Activated T-cell treated with anti-CD3 and anti-CD28 coated beads for 1 hour (primary cell): Measurements from ENCODE around the gene KLHL18.
A peak's percentile ranks its signal among the peaks of the same experiment; 100 is the strongest.
"Not testable (repeated sequence)": the region's sequence is repeated elsewhere in the genome, so short reads cannot be mapped to it uniquely, and the experiment has no call there.

Source experiments
- DNase-seq: peaks from one replicate; pipeline ENCODE4 v3.0.0-alpha.2; 2020; ENCODE audit warnings: low read depth

Gene KLHL18

DNA sequence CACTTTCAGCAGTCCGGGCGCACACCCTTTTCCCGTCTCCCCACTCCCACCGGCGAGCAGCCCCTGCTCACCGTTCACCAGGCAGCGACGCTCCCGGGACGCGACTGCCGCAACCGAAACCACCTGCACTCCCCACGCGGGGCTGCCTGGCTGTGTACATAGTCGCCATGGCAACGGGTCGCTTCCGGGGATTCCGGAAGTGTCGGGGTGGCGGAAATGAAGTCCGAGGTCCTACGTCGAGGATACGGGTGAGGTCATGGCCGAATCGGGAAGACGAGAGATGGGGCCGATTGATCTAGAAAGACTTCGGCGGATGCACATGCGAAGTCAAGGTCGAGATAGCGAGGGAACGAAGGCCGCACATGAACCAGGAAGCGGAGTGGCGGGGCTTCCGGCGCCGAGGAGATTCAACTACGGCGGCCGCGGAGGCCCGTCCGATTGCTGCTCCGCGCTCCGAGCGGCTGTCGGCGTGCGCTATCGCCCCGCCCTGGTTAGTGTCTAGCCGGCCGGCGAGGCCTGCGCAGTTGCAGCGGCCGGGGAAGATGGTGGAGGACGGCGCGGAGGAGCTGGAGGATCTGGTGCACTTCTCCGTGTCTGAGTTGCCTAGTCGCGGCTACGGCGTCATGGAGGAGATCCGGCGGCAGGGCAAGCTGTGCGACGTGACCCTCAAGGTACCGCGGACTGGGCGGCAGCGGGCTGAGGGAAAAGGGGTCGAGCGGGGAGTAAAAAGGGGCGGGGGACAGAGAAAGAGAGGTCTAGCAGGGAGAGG lies at the start of gene KLHL18, which contains the start of gene KIF9:
KLHL18 (plus strand) TSS at position 521 of the 769 bp plus-strand sequence; CDS start at position 543, 22 bp downstream.
KIF9 (minus strand) TSS at position 376 of the 769 bp plus-strand sequence. CDS start 5,425 bp downstream, outside the sequence.
- DNase-seq: peak; percentile 95

DNA sequence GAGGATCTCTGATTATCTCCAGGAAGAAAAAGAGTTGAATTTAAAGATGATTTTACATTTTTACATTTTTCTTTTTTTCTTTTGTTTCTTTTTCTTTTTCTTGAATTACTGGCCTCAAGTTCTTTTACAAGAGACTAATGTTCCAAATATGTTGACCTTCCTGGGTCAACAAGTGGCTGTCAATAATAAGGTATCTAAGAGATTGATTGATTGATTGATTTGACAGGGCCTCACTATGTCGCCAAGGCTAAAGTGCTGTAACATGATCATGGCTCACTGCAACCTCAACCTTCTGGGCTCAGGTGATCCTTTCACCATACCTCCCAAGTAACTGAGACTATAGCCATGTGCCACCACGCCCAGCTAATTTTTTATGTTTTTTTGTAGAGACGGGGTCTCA lies 44.7 kb upstream of the KLHL18 start:
- DNase-seq: no peak

DNA sequence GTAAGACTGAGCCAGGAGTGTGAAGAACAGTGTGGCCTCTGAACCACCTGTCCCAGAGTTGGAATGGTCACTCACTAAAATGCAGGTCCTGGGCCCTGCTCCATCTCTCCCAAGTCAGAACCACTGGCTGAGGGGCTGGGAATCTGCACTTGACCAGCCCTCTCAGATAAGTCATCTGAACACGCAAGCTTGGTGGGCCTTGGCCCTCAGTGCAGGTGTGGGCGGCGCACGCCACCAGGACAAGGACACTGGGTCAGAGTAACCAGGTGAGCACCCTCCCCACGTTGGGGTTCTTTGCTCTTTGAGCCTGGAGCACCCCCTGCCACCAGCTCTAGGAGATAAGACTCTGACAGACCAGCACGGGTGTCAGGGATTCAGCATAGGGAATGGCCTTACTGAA lies 42.8 kb upstream of the KLHL18 start:
- no peak for DNase-seq

DNA sequence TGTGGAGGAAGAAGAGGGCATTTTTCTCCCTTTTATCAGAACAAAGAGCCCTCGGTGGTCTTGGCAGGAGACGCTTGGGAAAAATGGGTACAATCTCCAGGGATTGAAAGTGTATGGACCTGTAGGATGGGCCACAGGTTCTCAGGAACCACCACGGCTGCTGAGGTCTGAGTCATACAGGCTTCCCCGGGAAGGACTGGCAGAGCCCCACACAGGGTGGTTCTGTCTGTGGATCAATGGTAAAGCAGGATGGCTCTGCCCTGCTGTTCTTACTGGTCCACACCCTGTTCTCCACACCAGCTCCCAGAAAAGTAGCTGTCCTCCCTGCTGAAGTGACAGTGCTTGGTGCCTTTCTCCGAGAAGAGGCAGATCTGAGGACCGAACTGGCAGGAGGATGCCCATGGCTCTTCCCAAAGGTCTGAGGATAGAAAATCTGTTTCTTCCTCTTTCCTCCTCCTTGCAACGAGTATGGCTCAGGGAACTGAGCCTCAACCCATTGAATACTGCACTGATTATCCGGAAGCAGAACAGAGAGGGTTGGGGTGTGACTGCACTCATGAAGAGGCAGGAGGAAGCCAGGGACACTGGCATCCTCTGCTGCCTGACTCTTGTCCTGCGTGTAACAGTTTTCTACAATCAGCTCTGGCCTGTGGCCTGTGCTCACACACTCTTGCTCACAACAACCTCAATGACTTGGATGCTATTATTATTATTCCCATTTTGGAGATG lies 39.2 kb upstream of the KLHL18 start:
- DNase-seq: no peak

DNA sequence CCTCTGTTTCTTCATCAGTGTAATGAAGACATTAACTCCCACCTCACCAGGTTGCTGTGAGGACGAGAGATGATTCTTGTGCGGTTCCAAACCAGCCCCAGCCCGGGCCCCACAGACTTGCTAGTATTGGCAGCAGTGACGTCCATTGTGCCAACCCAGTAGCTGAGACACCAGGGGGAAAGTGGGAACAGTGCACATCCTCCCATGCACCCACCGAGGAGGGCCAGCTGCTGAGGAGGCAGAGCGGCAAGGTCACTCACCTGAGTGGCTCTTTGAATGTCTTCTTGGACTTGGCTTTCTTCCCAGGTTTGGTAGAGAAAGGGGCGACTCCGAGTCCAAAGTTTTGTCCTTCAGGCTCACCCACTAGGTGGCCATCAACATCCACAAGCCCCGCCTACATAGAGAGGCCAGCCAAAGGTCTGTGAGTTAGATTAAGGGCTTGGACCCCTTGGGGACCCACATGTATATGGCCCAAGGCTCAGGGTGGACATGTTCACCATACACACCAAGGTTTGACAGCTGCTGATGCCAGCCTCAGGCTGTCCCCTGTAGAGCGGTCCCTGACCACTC lies 38.1 kb upstream of the KLHL18 start:
- DNase-seq: no peak

DNA sequence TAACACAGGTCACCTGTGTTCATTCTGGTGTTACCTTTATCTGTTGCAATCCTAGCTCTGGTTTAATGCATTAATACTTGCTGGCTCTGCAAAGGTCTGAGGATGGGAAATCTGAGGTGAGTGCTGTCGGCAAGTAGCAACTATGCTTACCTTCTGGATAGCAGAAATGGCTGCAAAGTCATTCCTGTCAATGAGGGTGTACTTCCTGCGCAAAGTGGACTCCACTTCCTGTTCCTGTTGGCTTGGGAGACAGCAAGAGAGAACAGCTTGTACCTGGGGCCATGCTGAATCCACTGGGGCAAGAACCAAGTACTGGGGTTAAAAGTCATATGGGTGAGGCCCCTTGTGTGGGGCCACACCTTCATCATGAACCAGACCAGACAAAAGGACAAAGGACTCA lies 37.5 kb upstream of the KLHL18 start:
- DNase-seq: no peak

DNA sequence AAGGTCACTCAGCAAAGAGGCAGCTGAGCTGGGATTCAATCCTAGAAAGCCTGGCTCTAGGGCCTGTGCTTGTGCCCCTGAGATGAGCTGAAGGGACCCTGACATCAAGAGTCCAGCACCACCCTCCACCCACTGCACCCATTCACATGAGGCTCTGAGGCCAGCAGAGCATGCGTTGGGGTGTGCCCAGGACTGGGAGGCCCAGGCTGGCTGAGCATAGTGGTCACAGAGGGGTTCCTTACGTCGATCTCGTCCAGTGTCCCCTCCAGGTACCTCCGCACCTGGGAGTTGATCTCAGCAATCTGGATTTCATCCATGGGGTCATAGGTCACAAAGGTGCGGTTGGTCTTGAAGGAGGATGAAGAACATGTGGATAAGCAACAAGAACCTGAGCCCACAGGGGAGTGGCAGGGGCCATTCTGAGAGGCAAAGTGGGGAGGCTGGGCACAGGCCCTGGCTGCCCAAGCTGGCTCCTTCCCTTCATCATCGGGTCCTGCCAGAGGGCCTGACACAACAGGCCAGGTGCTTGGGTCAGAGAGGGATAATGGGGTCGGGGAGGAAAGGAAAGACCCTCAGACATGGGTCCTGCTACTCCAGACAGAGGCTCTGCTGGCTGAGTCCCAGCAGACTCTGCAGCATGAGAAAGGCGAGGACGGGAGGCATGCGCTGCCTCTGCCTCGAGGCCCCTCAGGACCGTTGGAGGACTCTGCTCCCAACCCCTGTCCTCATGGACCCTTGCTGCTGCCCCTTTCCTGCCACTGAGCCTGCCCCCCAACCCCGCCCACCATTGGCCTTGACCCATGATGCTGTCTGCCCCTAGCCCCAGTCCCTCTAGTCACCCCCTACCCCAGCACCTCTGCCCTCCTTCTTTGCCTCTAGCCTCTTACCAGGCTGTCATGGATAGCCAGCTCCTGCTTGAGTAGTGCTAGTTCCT lies 35.3 kb upstream of the KLHL18 start:
- DNase-seq: no peak

DNA sequence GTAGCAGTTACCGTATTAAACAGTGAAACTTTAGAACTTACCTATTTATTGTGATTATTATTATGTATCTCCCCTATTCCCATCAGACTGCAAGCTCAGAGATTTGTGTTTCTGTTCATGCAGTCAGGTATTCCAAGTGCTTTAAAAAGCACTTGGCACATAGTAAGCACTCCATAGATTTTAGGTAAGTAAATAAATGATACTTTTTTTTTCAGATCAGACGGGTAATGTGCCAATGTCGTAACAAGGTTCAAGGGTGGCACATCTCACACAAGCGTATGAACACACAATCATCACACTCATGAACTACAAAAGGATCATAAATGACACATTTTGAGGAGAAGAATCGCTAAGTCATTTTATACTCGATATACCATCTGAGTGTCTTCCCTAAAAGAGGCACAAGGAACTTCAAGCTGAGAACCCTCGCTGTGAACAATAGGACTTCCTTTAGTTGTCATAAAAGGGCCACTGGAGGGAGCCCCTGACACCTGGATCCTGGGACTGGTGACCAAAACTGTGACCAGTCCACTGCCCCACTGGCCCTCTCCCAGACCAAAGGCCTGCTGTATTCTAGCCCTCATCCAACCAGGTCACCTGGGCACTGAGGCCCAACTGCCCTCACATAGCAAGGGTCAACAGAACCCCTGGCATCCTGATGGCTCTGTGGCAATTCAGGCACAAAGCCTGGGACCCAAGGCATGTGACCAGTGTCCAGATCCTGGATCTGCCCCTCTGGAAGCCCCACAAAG lies 32.3 kb upstream of the KLHL18 start:
- no peak for DNase-seq

DNA sequence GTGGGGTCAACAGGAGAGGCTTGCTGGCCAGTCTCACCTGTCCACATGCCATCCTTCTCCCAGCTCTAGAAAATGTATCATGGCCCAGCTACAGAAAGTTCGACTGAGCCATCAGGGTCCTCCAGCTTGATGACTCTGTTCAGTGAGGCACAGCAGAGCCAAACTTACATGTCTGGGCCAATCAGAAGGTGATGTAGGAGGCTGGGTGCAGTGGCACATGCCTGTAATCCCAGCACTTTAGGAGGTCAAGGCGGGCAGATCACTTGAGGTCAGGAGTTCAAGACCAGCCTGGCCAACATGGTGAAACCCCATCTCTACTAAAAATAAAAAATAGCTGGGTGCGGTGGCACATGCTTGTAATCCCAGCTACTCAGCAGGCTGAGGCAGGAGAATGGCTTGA lies 31.7 kb upstream of the KLHL18 start:
- DNase-seq: not testable (repeated sequence)

DNA sequence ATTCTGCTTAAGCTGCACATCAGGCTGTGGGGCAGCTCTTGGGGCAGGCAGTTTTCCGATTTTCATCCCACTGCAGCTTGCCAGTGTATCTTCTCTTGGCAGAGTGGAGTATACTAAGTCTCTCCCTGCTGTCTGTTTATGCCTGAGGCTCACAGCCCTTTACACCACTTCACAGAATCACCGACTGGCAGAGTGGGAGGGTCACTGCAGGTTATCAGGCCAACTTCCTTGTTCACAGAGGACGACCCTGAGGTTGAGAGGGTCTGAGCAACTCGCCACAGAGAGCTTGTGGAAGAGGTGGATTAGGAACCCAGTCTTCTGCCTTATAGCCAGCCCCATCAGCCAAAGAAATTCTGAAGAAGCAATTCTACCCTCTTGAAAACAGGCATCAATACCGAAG lies 31.1 kb upstream of the KLHL18 start:
- no peak for DNase-seq

DNA sequence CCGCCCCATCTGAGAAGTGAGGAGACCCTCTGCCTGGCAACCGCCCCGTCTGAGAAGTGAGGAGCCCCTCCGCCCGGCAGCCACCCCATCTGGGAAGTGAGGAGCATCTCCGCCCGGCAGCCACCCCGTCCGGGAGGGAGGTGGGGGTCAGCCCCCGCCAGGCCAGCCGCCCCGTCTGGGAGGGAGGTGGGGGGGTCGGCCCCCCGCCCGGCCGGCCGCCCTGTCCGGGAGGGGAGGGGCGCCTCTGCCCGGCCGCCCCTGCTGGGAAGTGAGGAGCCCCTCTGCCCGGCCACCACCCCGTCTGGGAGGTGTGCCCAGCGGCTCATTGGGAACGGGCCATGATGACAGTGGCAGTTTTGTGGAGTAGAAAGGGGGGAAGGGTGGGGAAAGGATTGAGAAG lies 26.4 kb upstream of the KLHL18 start:
- DNase-seq: not testable (repeated sequence)

DNA sequence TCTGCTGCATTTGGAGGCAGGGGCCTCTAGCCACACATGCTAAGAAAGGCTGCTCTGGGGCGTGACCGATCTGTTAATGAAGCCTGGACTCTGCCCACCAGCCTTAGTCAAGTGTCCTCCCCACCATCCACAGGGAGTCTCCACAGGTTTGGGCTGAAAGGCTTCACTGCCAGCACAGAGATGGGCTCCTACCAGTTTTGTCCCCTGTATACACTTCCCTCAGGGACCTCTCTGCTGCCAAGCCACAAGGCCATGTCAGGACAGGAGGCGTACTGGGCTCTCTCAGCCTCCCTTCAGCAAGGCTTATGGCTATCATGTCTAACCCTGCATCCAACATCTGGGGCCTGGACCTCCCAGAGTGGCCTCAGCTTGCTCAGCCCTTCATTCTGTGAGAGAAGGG lies 23.6 kb upstream of the KLHL18 start:
- no peak for DNase-seq

DNA sequence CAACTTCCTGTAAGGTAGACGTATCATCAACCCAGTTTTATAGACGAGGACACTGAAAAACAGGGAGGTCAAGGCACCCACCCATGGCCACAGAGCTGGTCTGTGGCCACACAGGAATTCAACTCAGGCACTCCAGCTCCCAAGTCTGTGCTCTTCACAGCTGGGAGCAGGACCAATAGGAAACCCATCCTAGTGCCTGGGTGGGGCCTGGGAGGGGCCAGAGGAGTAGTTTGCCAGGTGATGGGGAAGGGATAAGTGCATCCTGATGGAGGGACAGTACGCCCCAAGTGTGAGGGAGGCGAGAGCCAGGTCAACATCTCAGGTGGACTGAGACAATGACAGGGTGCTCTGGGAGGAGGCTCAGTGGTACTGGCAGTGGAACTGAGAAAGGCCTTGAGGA lies 22.1 kb upstream of the KLHL18 start:
- DNase-seq: no peak

DNA sequence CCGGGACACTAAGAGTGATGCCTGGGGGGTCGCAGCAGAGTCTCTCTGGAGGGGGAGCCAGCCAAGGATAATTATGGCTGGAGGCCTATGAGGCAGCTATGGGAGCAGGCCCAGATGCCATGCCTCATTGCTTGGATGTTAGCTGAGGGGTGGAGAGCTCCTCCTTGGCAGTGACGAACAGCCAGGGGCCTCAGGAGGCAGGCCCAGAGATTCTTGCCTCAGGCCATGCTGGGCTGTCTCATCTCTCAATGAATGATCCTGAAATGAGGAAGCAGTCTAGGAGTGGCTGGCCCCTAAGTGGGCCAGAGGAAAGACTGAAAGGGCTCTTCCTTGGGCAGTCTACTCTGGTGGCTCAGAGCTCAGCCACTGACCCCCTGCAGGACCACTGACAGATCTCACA lies 21.4 kb upstream of the KLHL18 start:
- no peak for DNase-seq

DNA sequence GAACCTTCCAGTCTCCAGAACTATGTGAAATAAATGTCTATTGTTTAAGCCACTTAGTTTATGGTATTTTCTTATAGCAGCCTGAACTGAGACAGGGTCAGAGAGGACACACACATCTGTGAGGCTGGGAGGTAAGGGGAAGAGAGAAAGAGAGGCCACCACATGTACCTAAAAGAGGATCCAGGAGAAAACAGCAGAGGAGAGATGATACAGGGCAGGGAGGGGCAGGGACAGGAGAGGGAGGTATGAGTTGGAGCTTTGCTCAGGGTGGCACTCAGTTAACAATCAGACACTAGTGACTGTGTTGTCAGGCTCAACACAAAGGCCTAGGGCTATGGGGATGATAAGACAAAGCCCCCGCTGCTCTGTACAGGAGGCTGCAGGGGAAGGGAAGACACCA lies 17.7 kb upstream of the KLHL18 start:
- DNase-seq: no peak

DNA sequence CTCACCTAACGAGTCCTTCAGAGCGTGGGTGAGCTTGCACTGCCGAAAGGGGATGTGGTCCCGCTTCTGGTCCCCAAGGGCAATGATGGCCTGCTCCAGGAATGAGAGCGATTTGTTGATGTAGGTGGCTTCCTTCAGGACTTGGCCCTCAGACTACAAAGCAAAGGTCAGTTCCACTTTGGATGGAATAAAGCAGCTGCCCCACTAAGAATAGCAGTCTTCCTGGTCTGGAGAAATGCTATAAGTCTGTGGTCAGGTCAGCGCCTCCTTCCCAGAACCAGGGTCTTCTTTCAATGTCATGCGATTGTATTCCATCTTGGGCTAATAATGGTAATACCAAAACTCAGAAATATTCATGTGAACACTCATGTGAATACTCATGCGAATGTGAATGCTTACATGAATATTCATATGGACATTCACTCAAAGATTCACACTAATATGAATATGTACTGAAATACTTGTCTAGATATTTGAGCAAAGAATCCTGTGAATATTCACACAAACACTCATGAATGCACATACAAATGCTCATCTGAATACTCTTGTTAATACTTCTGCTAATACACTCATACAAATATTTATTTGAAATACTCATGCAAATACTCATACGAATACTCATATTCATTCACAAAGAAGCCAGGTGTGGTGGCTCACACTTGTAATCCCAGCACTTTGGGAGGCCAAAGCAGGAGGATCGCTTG lies 16.9 kb upstream of the KLHL18 start:
- DNase-seq: no peak

DNA sequence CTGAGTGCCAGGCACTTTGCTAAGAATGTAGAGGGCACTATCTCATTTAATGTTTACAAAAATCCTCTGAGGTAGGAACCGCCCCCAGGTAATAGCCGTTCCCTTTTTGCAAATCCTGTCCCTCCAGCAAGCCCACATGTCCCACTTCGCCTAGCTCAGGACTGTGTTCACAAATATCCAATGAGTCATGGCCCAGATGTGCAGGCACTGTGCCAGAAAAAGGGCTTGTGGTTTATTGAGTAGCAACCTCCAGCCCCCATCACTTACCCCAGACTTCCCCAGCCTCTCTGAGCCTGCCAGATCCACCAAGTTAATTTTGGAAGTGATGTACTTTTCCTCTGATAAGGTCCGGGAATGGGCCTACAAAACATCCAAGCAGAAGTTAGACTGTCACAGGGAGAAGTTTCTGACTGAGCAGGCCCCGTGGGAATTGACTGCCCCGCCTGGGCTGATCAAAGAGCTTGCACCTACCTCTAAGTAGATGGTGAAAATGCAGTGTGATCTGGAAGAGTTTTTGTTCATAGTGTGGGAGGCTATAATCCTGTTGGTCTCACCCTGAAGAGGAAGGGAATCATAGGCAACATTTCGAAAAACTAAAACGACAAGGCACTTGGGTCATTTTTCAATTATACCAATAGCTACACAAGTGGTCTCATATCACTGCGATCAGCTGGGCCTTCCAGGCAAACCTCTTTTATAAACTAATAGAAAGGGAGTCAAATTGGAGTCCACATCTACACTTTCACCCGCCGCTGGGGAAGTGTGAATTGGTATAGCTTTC lies 15.8 kb upstream of the KLHL18 start:
- peak; percentile 44 for DNase-seq

DNA sequence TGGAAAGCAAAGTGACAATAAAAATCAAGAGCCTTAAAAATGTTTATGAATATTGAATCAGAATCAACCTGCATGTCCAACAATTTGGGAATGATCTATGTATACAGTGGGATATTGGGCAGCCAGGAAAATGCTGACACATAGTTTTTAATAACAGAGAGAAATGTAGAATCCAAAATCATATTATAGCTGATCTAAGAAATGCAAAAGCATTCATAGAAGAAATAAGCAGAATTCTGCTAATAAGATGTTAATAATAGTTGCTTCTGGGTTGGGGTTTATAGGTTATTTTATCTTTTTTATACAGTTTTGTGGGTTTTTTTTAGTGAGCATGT lies 15.3 kb upstream of the KLHL18 start:
- no peak for DNase-seq

DNA sequence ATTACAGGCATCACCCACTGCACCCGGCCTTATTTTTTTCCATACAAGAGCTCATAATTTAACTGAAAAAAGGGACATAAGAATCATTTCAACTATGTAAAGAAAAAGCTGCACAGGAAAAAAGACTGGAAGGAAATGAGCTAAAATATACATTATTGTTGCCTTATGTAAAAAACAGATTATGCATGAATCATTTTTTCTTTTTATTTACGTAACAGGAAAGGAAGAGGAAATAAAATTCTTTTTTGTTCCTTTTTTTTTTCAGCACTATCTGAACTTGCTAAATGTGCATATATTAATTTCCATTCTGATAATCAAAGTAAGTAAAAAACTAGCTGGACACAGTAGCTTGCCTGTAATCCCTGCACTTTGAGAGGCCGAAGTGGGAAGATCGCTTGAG lies 12.2 kb upstream of the KLHL18 start:
- no peak for DNase-seq

DNA sequence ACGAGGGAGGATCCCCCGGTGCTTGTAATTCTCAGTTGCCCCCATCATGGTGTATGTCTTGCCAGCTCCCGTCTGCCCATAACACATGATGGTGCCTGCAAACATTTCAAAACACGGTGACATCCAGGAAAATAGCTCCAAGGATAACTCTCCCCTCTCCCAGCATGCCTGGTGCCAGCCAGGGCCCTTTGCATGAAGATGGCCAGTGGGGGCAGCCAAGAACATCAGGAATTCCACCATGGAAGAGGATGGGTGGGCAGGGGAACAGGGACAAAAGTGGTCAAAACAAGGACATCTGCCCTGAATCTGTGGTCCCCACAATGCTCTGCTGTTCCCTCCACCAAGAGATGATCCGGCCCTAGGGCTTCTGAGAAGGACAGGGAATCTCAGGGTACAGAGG lies 9.2 kb upstream of the KLHL18 start:
- DNase-seq: no peak
